Measurements from ENCODE around the gene CRTC1.

Gene CRTC1

GRCh38 chr19:18793144-18794028, 109.9 kb downstream of the CRTC1 start:
- no peak for TF ChIP-seq CTCF (IDR thresholded peaks at IDR 0.05; ENCODE audit: low read depth, low read length, missing control alignments)
- no peak overlapping the region for H3K4me3 ChIP-seq (replicated peaks; ENCODE audit: low read depth, low read length)
- DNase-seq (ENCODE audit: extremely low read depth, low read depth): no peak

- no peak for TF ChIP-seq CTCF (IDR thresholded peaks at IDR 0.05; ENCODE audit: low read depth, low read length, missing control alignments)
- DNase-seq (ENCODE audit: extremely low read depth, low read depth): no peak
- no peak overlapping the region for H3K4me3 ChIP-seq (replicated peaks; ENCODE audit: low read depth, low read length)
Observed at GRCh38 chr19:18794029-18794313, 110.5 kb downstream of the CRTC1 start.

- no peak for DNase-seq (ENCODE audit: extremely low read depth, low read depth)
- H3K4me3 ChIP-seq (replicated peaks; ENCODE audit: low read depth, low read length): no peak overlapping the region
- TF ChIP-seq CTCF (IDR thresholded peaks at IDR 0.05; ENCODE audit: low read depth, low read length, missing control alignments): no peak
Observed at GRCh38 chr19:18794692-18795091, 111.2 kb downstream of the CRTC1 start.

- H3K4me3 ChIP-seq (replicated peaks; ENCODE audit: low read depth, low read length): no peak overlapping the region
- TF ChIP-seq CTCF (IDR thresholded peaks at IDR 0.05; ENCODE audit: low read depth, low read length, missing control alignments): no peak
- no peak for DNase-seq (ENCODE audit: extremely low read depth, low read depth)
Observed at GRCh38 chr19:18795540-18795939, 112.1 kb downstream of the CRTC1 start.

- H3K4me3 ChIP-seq (replicated peaks; ENCODE audit: low read depth, low read length): no peak overlapping the region
- no peak for DNase-seq (ENCODE audit: extremely low read depth, low read depth)
- no peak for TF ChIP-seq CTCF (IDR thresholded peaks at IDR 0.05; ENCODE audit: low read depth, low read length, missing control alignments)
Observed at GRCh38 chr19:18796239-18796638, 112.8 kb downstream of the CRTC1 start.

GRCh38 chr19:18798384-18799352, 115.2 kb downstream of the CRTC1 start:
- no peak overlapping the region for H3K4me3 ChIP-seq (replicated peaks; ENCODE audit: low read depth, low read length)
- DNase-seq (ENCODE audit: extremely low read depth, low read depth): no peak
- peak; percentile 10 for TF ChIP-seq CTCF (IDR thresholded peaks at IDR 0.05; ENCODE audit: low read depth, low read length, missing control alignments)

All from HFF-Myc (cell line).